HepG2 (cell line): ENCODE results near the gene YAP1. TPM values are rescaled to one million over a fixed set of nuclear protein-coding genes. Genes with fewer than 3 reads are reported as not detected.

ENCODE experiments used
- ATAC-seq: fragments of 200-7000 bp; cut with Tn5 transposase; 3 replicates; pipeline ENCODE4 v1.9.1; 2020; ENCODE audit warnings: mild to moderate bottlenecking, moderate library complexity
- BruUV-seq: library from RNA; stranded (reverse); fragments of 400-500 nt; replicated peaks from 2 replicates; lab custom pipeline; 2021; lab: Mats Ljungman, UMichigan
- CTCF ChIA-PET: fragments of 300-600 bp; formaldehyde crosslinking; extraction: SDS; loops from one replicate; lab custom pipeline; 2021; ENCODE audit warnings: low total read pairs, inconsistent platforms, low intra/inter-chr PET ratio; lab: Yijun Ruan, JAX
- POLR2A ChIA-PET: fragments of 350-600 bp; sonication (Branson Sonifier 250); formaldehyde crosslinking; loops from one replicate; lab custom pipeline; 2020; ENCODE audit warnings: antibody characterized with exemption, inconsistent platforms; lab: Yijun Ruan, JAX
- DNase-seq: peaks from one replicate; pipeline ENCODE4 v3.0.0-alpha.2; 2015; ENCODE audit warnings: low spot score
- FAIRE-seq: peaks from 3 replicates; lab custom pipeline; 2011; peaks lifted over from hg19 to GRCh38; lab: Jason Lieb, UNC
- H2AFZ ChIP-seq: one replicate; pipeline ENCODE4 v1.6.1; 2011; ENCODE audit warnings: low read length, inconsistent platforms
- H3K27ac ChIP-seq: fragments of 300-600 bp; 3 replicates; pipeline ENCODE4 v1.8.0; 2011; ENCODE audit warnings: mixed run types, mild to moderate bottlenecking, mixed read lengths, low read length, inconsistent platforms; ENCODE audit not compliant: insufficient read depth; ENCODE audit errors: extremely low read length
- H3K27me3 ChIP-seq, 2 experiments: fragments of 200-600 bp in 1 of 2; 2 replicates in 1 of 2; 3 replicates in 1 of 2; pipeline versions ENCODE4 v1.6.0 to v1.8.0; 2011; ENCODE audit warnings: low read length in 2 of 2, mild to moderate bottlenecking in 2 of 2, moderate library complexity in 2 of 2, inconsistent platforms in 1 of 2; ENCODE audit not compliant: insufficient read depth in 2 of 2, control insufficient read depth in 1 of 2
- H3K36me3 ChIP-seq, 2 experiments: fragments of 200-600 bp in 1 of 2; replicated peaks in 1 of 2; 2 replicates in 1 of 2; 3 replicates in 1 of 2; pipeline versions ENCODE4 v1.5.1 to v1.8.0; 2011; ENCODE audit warnings: low read length in 2 of 2, inconsistent platforms in 1 of 2; ENCODE audit not compliant: insufficient read depth in 2 of 2, control insufficient read depth in 1 of 2
- H3K4me1 ChIP-seq: 2 replicates; pipeline ENCODE4 v1.5.1; 2012; ENCODE audit warnings: low read length, inconsistent platforms; ENCODE audit not compliant: insufficient read depth
- H3K4me2 ChIP-seq: 2 replicates; pipeline ENCODE4 v1.6.0; 2011; ENCODE audit warnings: low read depth, low read length, inconsistent platforms
- H3K4me3 ChIP-seq, 3 experiments: fragments of 200-600 bp in 1 of 3; sonication (generic), shearing (Covaris generic) in 1 of 3; replicated peaks in 1 of 3; 2 replicates each; pipeline ENCODE4 v1.5.1; 2011 to 2016; ENCODE audit warnings: low read length in 3 of 3, inconsistent platforms in 2 of 3, low read depth in 2 of 3, mild to moderate bottlenecking in 2 of 3, control low read depth in 1 of 3, mixed read lengths in 1 of 3; ENCODE audit not compliant: insufficient read depth in 1 of 3
- H3K79me2 ChIP-seq: one replicate; pipeline ENCODE4 v1.6.1; 2011; ENCODE audit warnings: low read length, inconsistent platforms; ENCODE audit not compliant: insufficient read depth
- H3K9ac ChIP-seq: 2 replicates; pipeline ENCODE4 v1.6.0; 2011; ENCODE audit warnings: mild to moderate bottlenecking, low read depth, low read length, inconsistent platforms; ENCODE audit not compliant: insufficient read depth
- H3K9me3 ChIP-seq: 2 replicates; pipeline ENCODE4 v1.5.1; 2012; ENCODE audit warnings: mild to moderate bottlenecking, low read length
- H4K20me1 ChIP-seq: 2 replicates; pipeline ENCODE4 v1.6.0; 2011; ENCODE audit warnings: inconsistent platforms, mild to moderate bottlenecking, low read length, moderate library complexity; ENCODE audit not compliant: insufficient read depth
- POLR2G ChIP-seq: fragments of 200-400 bp; formaldehyde crosslinking; IDR thresholded peaks from 2 replicates; pipeline ENCODE4 v1.6.1; 2018; ENCODE audit warnings: mild to moderate bottlenecking, low read depth, low read length, moderate library complexity
- RBM22 ChIP-seq: fragments of 200-400 bp; formaldehyde crosslinking; optimal IDR thresholded peaks from 2 replicates; pipeline ENCODE3; 2017; ENCODE audit warnings: mild to moderate bottlenecking, low read length, moderate library complexity
- ZKSCAN5 ChIP-seq: sonication (generic); formaldehyde crosslinking; IDR thresholded peaks from 2 replicates; pipeline ENCODE4 v1.5.1; 2020; ENCODE audit warnings: mild to moderate bottlenecking, missing genetic modification reagents
- ZMYM3 ChIP-seq: sonication (generic); formaldehyde crosslinking; IDR thresholded peaks from 2 replicates; pipeline ENCODE4 v1.5.1; 2020; ENCODE audit warnings: mild to moderate bottlenecking, missing genetic modification reagents
- WGBS: methylation state at CpG from one replicate; pipeline ENCODE4 v1.1.6; 2017; ENCODE audit warnings: low lambda C conversion rate; 5-methylcytosine and 5-hydroxymethylcytosine counted together
- in situ Hi-C: cut with HindIII; loops from 2 replicates; pipeline ENCODE4 v1.10.0; 2017; ENCODE audit warnings: low pct_unique_long_range_greater_than_20kb; ENCODE audit not compliant: extremely low pct_ligation_motif_present
- intact Hi-C: fragments of 100-400 bp; cut with micrococcal nuclease; formaldehyde crosslinking; loops from one replicate; pipeline ENCODE4 v1.10.0; 2022; ENCODE audit not compliant: unreplicated experiment
- polyA plus RNA-seq, 8 experiments: library from polyadenylated mRNA; depleted of rRNA in 3 of 8; stranded (reverse) in 7 of 8; unstranded in 1 of 8; fragments of >200 nt; fragmentation: Illumina TruSeq in 4 of 8; extraction: Trizol in 4 of 8; gene quantifications; 2 replicates each; pipeline versions ENCODE4 v1.2.1 to v1.2.3, GENCODE V29; 2011 to 2016; ENCODE audit warnings: low read depth in 4 of 8, missing spikeins in 1 of 8, mixed read lengths in 1 of 8; ENCODE audit not compliant: insufficient read depth in 1 of 8
- total RNA-seq, 5 experiments: library from RNA; depleted of rRNA; stranded (reverse); fragments of >200 nt; fragmentation: Illumina TruSeq; extraction: Trizol; gene quantifications; 2 replicates each; pipeline ENCODE4 v1.2.3, GENCODE V29; 2016; ENCODE audit warnings: low read depth in 1 of 5
- TF ChIP-seq, protein P1 (sequence below): sonication (generic); formaldehyde crosslinking; IDR thresholded peaks from 2 replicates; pipeline ENCODE4 v1.4.0; 2020; ENCODE audit warnings: missing genetic modification reagents

YAP1 gene
- total and polyA plus RNA-seq, 2 of the 13 experiments (the other 11 are each of a cell fraction or from before 2014, with no cell fraction given) = 59.5 to 91.0 TPM

GRCh38 chr11:102202972-102203371 lies 92.7 kb downstream of the YAP1 start:
- Histone ChIP-seq H3K4me2 (no peak overlapping the region), H4K20me1 (no peaks in the 10 kb centered on the region)
- in situ Hi-C loops (no loop called here), intact Hi-C loops (no loop called here)
- TF ChIP-seq ZMYM3 = no peak
- no peak for TF ChIP-seq ZKSCAN5 (CRISPR knock-in tag)
- peak; percentile 65 for TF ChIP-seq RBM22
- TF ChIP-seq POLR2G = 0 out of 2 replicates have a peak, but pooled peaks have one; percentile 34
- TF ChIP-seq, all 625 proteins: peak for 2
- Histone ChIP-seq H2AFZ (no peak overlapping the region), H3K4me3 (no peak overlapping the region), H3K9ac (no peak overlapping the region), H3K27ac (no peak overlapping the region), H3K36me3 (peaks cover 6 to 38% of the 10 kb centered on the region in 2 experiments; a peak in 4 of 5 replicates), H3K9me3 (no peaks in the 10 kb centered on the region), H3K79me2 (peaks cover 14% of the 10 kb centered on the region), H3K27me3 (no peaks in the 10 kb centered on the region), H3K4me1 (peaks cover 44% of the 10 kb centered on the region)
- POLR2A ChIA-PET = no interaction called here
- 100% methylated on average over 3 of the region's 3 CpGs for WGBS
- no peak for DNase-seq
- CTCF ChIA-PET = no interaction called here
- no TSS peak for BruUV-seq
- FAIRE-seq = no peak
- ATAC-seq = no peak

- no peak overlapping the region for H3K4me2 ChIP-seq
- no peak overlapping the region for H3K4me3 ChIP-seq
- no peaks in the 10 kb centered on the region for H3K27me3 ChIP-seq
- intact Hi-C loops (no loop called here), in situ Hi-C loops (no loop called here)
- DNase-seq (no peak), FAIRE-seq (no peak), ATAC-seq (no peak)
- ChIA-PET POLR2A (no interaction called here), CTCF (no interaction called here)
- H3K9ac ChIP-seq = no peak overlapping the region
- no peak overlapping the region for H3K27ac ChIP-seq
- BruUV-seq = no TSS peak
- peaks cover 6 to 42% of the 10 kb centered on the region in 2 experiments; a peak in 4 of 5 replicates for H3K36me3 ChIP-seq
- no peaks in the 10 kb centered on the region for H4K20me1 ChIP-seq
- H3K4me1 ChIP-seq = peaks cover 32% of the 10 kb centered on the region
- TF ChIP-seq, protein P1, sequence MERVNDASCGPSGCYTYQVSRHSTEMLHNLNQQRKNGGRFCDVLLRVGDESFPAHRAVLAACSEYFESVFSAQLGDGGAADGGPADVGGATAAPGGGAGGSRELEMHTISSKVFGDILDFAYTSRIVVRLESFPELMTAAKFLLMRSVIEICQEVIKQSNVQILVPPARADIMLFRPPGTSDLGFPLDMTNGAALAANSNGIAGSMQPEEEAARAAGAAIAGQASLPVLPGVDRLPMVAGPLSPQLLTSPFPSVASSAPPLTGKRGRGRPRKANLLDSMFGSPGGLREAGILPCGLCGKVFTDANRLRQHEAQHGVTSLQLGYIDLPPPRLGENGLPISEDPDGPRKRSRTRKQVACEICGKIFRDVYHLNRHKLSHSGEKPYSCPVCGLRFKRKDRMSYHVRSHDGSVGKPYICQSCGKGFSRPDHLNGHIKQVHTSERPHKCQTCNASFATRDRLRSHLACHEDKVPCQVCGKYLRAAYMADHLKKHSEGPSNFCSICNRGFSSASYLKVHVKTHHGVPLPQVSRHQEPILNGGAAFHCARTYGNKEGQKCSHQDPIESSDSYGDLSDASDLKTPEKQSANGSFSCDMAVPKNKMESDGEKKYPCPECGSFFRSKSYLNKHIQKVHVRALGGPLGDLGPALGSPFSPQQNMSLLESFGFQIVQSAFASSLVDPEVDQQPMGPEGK = no peak
- peaks cover 14% of the 10 kb centered on the region for H3K79me2 ChIP-seq
- no peaks in the 10 kb centered on the region for H3K9me3 ChIP-seq
- WGBS = 47% methylated on average over 2 of the region's 2 CpGs
- H2AFZ ChIP-seq = no peak overlapping the region
Measured at GRCh38 chr11:102204174-102204573, 93.9 kb downstream of the YAP1 start.
